NCI-H1105 treated with DMSO at 0.1 percent for 48 hours (cell line): ENCODE results near the gene DMXL1.
A peak's percentile ranks its signal among the peaks of the same experiment; 100 is the strongest.

Experiments
- DNase-seq: peaks from one replicate; lab custom pipeline; 2025; lab: John Stamatoyannopoulos, UW

Gene DMXL1

GRCh38 chr5:119269061-119269944, 198.4 kb downstream of the DMXL1 start:
- peak; percentile 27 for DNase-seq

GRCh38 chr5:119270121-119270565, 199.3 kb downstream of the DMXL1 start:
- DNase-seq = no peak

GRCh38 chr5:119270960-119271757, 200.3 kb downstream of the DMXL1 start:
- DNase-seq = no peak

GRCh38 chr5:119271758-119272730, 201.2 kb downstream of the DMXL1 start:
- DNase-seq = no peak

- no peak for DNase-seq
These were observed 202.5 kb downstream of the DMXL1 start for GRCh38 chr5:119273391-119273839.

- no peak for DNase-seq
These were observed 203.3 kb downstream of the DMXL1 start for GRCh38 chr5:119274030-119274766.

- DNase-seq = no peak
These were observed 203.9 kb downstream of the DMXL1 start for GRCh38 chr5:119274767-119275130.

- DNase-seq = no peak
These were observed 204.3 kb downstream of the DMXL1 start for GRCh38 chr5:119275146-119275545.

- no peak for DNase-seq
These were observed 204.8 kb downstream of the DMXL1 start for GRCh38 chr5:119275601-119276173.

GRCh38 chr5:119276978-119277377, 206.1 kb downstream of the DMXL1 start:
- no peak for DNase-seq

- no peak for DNase-seq
These were observed 208.2 kb downstream of the DMXL1 start for GRCh38 chr5:119279093-119279492.

- DNase-seq = no peak
These were observed 209.5 kb downstream of the DMXL1 start for GRCh38 chr5:119280380-119280779.

- DNase-seq = no peak
These were observed 211.7 kb downstream of the DMXL1 start for GRCh38 chr5:119282628-119283027.

- no peak for DNase-seq
These were observed 213.1 kb downstream of the DMXL1 start for GRCh38 chr5:119284031-119284430.

GRCh38 chr5:119285070-119285916, 214.4 kb downstream of the DMXL1 start:
- DNase-seq = no peak

- DNase-seq = no peak
These were observed 215.9 kb downstream of the DMXL1 start for GRCh38 chr5:119286511-119287488.

- no peak for DNase-seq
These were observed 216.7 kb downstream of the DMXL1 start for GRCh38 chr5:119287547-119288111.

- DNase-seq = no peak
These were observed 217.6 kb downstream of the DMXL1 start for GRCh38 chr5:119288379-119289033.
